Vagina (tissue), 2 donors: ENCODE results near the gene CAMK2N2. TPM values are rescaled to one million over a fixed set of nuclear protein-coding genes. Genes with fewer than 3 reads are reported as not detected.

Experiments used
- DNase-seq, 2 donors: peaks; one replicate each; pipeline ENCODE4 v3.0.0-alpha.2; 2017; ENCODE audit errors: extremely low spot score in 2 of 2
- H3K27ac ChIP-seq: fragments of 200-600 bp; sonication (generic); one replicate; pipeline ENCODE4 v1.5.1; 2019
- H3K27me3 ChIP-seq: fragments of 200-600 bp; sonication (generic); one replicate; pipeline ENCODE4 v1.5.1; 2019
- H3K36me3 ChIP-seq, 2 donors: fragments of 200-600 bp; sonication (generic); one replicate each; pipeline ENCODE4 v1.5.1; 2017 to 2019
- H3K4me1 ChIP-seq: fragments of 200-600 bp; sonication (generic); one replicate; pipeline ENCODE4 v1.5.1; 2019
- H3K4me3 ChIP-seq, 2 donors: fragments of 200-600 bp; sonication (generic); 1 replicate in 1 of 2; 2 replicates in 1 of 2; pipeline ENCODE4 v1.5.1; 2016 to 2019
- H3K9me3 ChIP-seq: fragments of 200-600 bp; sonication (generic); one replicate; pipeline ENCODE4 v1.5.1; 2019
- CTCF ChIP-seq, 3 experiments: fragments of 450-650 bp in 2 of 3; fragments of 200-600 bp in 1 of 3; sonication (generic) in 1 of 3; IDR thresholded peaks; one replicate each; pipeline ENCODE4 v1.5.1; 2017 to 2019; ENCODE audit warnings: antibody characterized with exemption in 3 of 3, mild to moderate bottlenecking in 2 of 3, moderate library complexity in 2 of 3
- POLR2A ChIP-seq, 2 donors: fragments of 450-650 bp; IDR thresholded peaks; one replicate each; pipeline ENCODE4 v1.6.1; 2017; ENCODE audit warnings: antibody characterized with exemption in 2 of 2, mild to moderate bottlenecking in 2 of 2, moderate library complexity in 2 of 2
- POLR2AphosphoS5 ChIP-seq, 2 donors: sonication (generic); formaldehyde crosslinking; IDR thresholded peaks; one replicate each; pipeline ENCODE4 v1.9.0; 2017; ENCODE audit warnings: antibody characterized with exemption in 2 of 2, mild to moderate bottlenecking in 2 of 2, low read depth in 1 of 2; ENCODE audit not compliant: insufficient read depth in 1 of 2
- intact Hi-C: fragments of 100-400 bp; cut with DNase I; formaldehyde crosslinking; loops from one replicate; pipeline ENCODE4 v1.15.1; 2023
- total RNA-seq: library from RNA; depleted of rRNA; stranded (reverse); fragments of >200 nt; gene quantifications from one replicate; pipeline ENCODE4 v1.2.3, GENCODE V29; 2016

Gene CAMK2N2
- total RNA-seq, 1 donor from 2014 or later = not detected

DNA sequence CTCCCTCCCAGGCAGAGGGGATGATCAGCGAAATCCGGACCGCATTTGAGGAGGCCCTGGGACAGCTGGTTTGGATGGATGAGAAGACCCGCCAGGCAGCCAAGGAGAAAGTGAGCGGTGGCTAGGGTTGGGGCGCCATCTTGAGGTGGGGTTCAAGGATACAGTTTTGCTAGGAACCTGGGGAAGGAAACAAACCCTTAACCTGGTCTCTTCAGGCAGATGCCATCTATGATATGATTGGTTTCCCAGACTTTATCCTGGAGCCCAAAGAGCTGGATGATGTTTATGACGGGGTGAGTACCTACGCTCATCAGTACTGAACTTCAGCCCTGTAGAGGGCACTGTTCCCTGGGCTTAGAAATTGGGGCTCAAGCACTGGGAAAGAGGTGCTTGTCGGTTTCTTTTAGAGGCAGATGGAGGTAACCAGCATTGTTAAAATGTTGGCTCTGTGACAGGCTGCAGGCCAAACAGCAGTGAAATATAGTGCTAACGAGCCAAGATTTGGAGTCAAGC is 28.1 kb upstream of the CAMK2N2 start:
- Histone ChIP-seq H3K36me3 (no peaks in the 10 kb centered on the region), H3K4me1 (no peaks in the 10 kb centered on the region), H3K9me3 (no peaks in the 10 kb centered on the region), H3K4me3 (no peak overlapping the region), H3K27me3 (no peaks in the 10 kb centered on the region), H3K27ac (no peak overlapping the region)
- no peak for DNase-seq
- intact Hi-C loops = loop anchor here (10.0 kb wide), 1 partner anchor 225 kb away; no protein-coding TSS in a partner anchor
- no peak for TF ChIP-seq POLR2A (IDR thresholded peaks at IDR 0.05)
- peak in 1 of 3 experiments; percentile 23 for TF ChIP-seq CTCF (IDR thresholded peaks at IDR 0.05)
- no peak for TF ChIP-seq POLR2AphosphoS5 (IDR thresholded peaks at IDR 0.05; ENCODE audit: insufficient read depth in 1 of 2, low read depth in 1 of 2)

DNA sequence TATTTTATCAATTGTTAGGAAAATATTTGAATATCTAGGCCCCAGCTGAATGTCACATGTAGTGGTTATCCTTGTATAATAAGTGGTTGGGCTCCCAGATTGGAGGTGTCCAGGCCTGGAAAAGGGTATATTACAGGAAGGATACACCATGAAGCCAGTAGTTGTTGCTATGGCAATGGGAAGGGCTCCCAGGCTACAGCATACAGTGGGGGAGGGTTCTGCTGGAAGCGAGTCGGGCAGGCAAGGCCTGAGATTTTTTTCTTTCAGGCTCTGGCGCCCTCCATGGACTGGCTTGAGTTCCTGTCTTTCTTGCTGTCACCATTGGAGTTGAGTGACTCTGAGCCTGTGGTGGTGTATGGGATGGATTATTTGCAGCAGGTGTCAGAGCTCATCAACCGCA is 23.3 kb upstream of the CAMK2N2 start:
- Histone ChIP-seq H3K4me3 (no peak overlapping the region), H3K27ac (no peak overlapping the region), H3K4me1 (no peaks in the 10 kb centered on the region), H3K27me3 (no peaks in the 10 kb centered on the region), H3K9me3 (no peaks in the 10 kb centered on the region), H3K36me3 (no peaks in the 10 kb centered on the region)
- TF ChIP-seq CTCF (IDR thresholded peaks at IDR 0.05) (no peak), POLR2A (IDR thresholded peaks at IDR 0.05) (no peak), POLR2AphosphoS5 (IDR thresholded peaks at IDR 0.05; ENCODE audit: insufficient read depth in 1 of 2, low read depth in 1 of 2) (no peak)
- intact Hi-C loops = loop anchor here (10.0 kb wide), 1 partner anchor 230 kb away; no protein-coding TSS in a partner anchor
- DNase-seq = no peak

GRCh38 chr3:184283681-184284080 is 22.3 kb upstream of the CAMK2N2 start:
- Histone ChIP-seq H3K27ac (no peak overlapping the region), H3K36me3 (no peaks in the 10 kb centered on the region), H3K9me3 (no peaks in the 10 kb centered on the region), H3K27me3 (no peaks in the 10 kb centered on the region), H3K4me1 (no peaks in the 10 kb centered on the region), H3K4me3 (no peak overlapping the region)
- no peak for DNase-seq
- intact Hi-C loops = loop anchor here (10.0 kb wide), 1 partner anchor 231 kb away; no protein-coding TSS in a partner anchor
- TF ChIP-seq POLR2A (IDR thresholded peaks at IDR 0.05) (no peak), CTCF (IDR thresholded peaks at IDR 0.05) (no peak), POLR2AphosphoS5 (IDR thresholded peaks at IDR 0.05; ENCODE audit: insufficient read depth in 1 of 2, low read depth in 1 of 2) (no peak)

DNA sequence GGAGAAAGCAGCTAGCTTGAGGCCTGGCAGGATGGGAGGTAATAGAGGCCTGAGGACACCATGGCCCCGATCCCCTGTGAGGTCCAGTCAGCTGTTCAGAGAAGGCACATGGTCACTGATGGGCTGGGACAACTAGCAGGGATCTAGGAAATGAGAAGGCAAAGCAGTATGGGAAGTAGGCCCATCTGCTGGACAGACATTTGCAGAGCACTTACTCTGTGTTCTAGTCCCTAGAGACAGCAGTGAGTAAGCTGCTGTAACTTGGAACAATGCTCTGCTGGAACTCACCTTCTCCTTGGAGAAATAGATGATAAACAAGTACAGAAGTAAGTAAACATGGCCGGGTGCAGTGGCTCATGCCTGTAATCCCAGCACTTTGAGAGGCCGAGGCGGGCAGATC is 21.6 kb upstream of the CAMK2N2 start:
- TF ChIP-seq POLR2AphosphoS5 (IDR thresholded peaks at IDR 0.05; ENCODE audit: insufficient read depth in 1 of 2, low read depth in 1 of 2) (no peak), CTCF (IDR thresholded peaks at IDR 0.05) (no peak), POLR2A (IDR thresholded peaks at IDR 0.05) (no peak)
- intact Hi-C loops = loop anchor here (10.0 kb wide), 1 partner anchor 232 kb away; no protein-coding TSS in a partner anchor
- Histone ChIP-seq H3K27me3 (no peaks in the 10 kb centered on the region), H3K9me3 (no peaks in the 10 kb centered on the region), H3K27ac (no peak overlapping the region), H3K4me1 (no peaks in the 10 kb centered on the region), H3K4me3 (no peak overlapping the region), H3K36me3 (no peaks in the 10 kb centered on the region)
- no peak for DNase-seq

DNA sequence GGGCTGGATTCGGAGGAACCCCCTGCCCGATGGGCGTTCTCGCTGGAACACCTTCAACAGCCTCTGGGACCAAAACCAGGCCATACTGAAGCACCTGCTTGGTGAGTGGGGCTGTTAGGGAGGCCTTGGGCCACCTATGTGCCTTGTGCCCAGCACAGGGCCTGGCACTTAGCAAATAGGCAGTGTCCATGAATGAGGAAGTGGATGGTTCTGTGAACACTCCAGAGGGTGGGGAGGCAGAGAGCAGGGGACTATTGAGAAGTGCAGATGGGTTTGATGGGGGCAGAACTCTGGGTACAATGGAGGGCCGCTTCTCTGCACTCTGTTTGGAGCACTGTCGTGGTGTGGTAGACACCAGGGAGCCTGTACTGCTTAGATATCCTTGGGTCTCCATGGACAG is 16.0 kb upstream of the CAMK2N2 start:
- no peaks in the 10 kb centered on the region for H3K36me3 ChIP-seq
- H3K27ac ChIP-seq = no peak overlapping the region
- no peaks in the 10 kb centered on the region for H3K9me3 ChIP-seq
- intact Hi-C loops = no loop called here
- H3K27me3 ChIP-seq = no peaks in the 10 kb centered on the region
- TF ChIP-seq POLR2A (IDR thresholded peaks at IDR 0.05) (no peak), POLR2AphosphoS5 (IDR thresholded peaks at IDR 0.05; ENCODE audit: insufficient read depth in 1 of 2, low read depth in 1 of 2) (no peak), CTCF (IDR thresholded peaks at IDR 0.05) (no peak)
- no peak for DNase-seq
- peaks cover 8% of the 10 kb centered on the region for H3K4me1 ChIP-seq
- H3K4me3 ChIP-seq = no peak overlapping the region
